Measurements from ENCODE around the gene TMEM184A. TPM values are rescaled to one million over a fixed set of nuclear protein-coding genes. Genes with fewer than 3 reads are reported as not detected.

TMEM184A gene
- total and polyA plus RNA-seq, 2 experiments from 2014 or later = 0.18 to 0.66 TPM

DNA sequence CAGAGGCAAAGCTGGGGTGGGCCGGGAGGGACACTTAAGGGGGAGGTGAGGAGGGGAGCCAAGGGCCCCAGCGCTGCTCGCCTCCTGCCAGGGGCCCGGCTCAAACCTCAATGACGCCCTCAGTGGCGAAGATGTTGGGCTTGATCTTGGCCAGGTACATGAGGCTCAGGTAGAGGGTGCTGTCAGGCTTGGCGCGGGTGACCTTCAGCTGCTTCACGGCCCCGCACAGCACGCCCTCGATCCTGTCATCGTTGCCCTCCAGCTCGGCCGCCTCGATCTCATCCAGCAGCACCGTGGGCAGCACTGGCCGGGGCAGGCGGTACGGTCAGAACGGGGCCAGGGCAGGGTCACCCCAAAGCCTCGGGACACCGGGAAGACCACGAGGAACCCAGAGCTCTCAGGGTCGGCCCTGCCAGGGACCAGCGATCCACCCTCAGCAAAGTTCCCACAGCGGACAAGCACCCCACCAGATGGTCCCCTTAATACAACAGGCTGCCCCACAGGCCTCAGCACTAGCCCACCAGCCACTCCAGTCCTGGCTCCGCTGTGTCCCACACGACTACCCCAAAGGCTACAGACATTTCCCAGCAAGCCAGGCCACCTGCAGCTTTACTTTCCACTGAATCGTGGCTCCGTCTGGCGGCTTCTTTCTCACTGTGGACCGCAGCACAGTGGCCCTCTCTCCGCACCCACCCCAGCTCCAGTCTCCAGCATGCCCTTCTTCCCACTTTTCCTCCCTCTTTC lies 55.8 kb downstream of the TMEM184A start (continued):
- TF ChIP-seq, protein P1, sequence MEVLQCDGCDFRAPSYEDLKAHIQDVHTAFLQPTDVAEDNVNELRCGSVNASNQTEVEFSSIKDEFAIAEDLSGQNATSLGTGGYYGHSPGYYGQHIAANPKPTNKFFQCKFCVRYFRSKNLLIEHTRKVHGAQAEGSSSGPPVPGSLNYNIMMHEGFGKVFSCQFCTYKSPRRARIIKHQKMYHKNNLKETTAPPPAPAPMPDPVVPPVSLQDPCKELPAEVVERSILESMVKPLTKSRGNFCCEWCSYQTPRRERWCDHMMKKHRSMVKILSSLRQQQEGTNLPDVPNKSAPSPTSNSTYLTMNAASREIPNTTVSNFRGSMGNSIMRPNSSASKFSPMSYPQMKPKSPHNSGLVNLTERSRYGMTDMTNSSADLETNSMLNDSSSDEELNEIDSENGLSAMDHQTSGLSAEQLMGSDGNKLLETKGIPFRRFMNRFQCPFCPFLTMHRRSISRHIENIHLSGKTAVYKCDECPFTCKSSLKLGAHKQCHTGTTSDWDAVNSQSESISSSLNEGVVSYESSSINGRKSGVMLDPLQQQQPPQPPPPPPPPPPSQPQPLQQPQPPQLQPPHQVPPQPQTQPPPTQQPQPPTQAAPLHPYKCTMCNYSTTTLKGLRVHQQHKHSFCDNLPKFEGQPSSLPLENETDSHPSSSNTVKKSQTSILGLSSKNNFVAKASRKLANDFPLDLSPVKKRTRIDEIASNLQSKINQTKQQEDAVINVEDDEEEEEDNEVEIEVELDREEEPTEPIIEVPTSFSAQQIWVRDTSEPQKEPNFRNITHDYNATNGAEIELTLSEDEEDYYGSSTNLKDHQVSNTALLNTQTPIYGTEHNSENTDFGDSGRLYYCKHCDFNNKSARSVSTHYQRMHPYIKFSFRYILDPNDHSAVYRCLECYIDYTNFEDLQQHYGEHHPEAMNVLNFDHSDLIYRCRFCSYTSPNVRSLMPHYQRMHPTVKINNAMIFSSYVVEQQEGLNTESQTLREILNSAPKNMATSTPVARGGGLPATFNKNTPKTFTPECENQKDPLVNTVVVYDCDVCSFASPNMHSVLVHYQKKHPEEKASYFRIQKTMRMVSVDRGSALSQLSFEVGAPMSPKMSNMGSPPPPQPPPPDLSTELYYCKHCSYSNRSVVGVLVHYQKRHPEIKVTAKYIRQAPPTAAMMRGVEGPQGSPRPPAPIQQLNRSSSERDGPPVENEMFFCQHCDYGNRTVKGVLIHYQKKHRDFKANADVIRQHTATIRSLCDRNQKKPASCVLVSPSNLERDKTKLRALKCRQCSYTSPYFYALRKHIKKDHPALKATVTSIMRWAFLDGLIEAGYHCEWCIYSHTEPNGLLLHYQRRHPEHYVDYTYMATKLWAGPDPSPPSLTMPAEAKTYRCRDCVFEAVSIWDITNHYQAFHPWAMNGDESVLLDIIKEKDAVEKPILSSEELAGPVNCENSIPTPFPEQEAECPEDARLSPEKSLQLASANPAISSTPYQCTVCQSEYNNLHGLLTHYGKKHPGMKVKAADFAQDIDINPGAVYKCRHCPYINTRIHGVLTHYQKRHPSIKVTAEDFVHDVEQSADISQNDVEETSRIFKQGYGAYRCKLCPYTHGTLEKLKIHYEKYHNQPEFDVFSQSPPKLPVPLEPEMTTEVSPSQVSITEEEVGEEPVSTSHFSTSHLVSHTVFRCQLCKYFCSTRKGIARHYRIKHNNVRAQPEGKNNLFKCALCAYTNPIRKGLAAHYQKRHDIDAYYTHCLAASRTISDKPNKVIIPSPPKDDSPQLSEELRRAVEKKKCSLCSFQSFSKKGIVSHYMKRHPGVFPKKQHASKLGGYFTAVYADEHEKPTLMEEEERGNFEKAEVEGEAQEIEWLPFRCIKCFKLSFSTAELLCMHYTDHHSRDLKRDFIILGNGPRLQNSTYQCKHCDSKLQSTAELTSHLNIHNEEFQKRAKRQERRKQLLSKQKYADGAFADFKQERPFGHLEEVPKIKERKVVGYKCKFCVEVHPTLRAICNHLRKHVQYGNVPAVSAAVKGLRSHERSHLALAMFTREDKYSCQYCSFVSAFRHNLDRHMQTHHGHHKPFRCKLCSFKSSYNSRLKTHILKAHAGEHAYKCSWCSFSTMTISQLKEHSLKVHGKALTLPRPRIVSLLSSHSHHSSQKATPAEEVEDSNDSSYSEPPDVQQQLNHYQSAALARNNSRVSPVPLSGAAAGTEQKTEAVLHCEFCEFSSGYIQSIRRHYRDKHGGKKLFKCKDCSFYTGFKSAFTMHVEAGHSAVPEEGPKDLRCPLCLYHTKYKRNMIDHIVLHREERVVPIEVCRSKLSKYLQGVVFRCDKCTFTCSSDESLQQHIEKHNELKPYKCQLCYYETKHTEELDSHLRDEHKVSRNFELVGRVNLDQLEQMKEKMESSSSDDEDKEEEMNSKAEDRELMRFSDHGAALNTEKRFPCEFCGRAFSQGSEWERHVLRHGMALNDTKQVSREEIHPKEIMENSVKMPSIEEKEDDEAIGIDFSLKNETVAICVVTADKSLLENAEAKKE (CRISPR knock-in tag; IDR thresholded peaks at IDR 0.05) = no peak
- TF ChIP-seq NANOG (IDR thresholded peaks at IDR 0.05; ENCODE audit: borderline replicate concordance) = no peak

DNA sequence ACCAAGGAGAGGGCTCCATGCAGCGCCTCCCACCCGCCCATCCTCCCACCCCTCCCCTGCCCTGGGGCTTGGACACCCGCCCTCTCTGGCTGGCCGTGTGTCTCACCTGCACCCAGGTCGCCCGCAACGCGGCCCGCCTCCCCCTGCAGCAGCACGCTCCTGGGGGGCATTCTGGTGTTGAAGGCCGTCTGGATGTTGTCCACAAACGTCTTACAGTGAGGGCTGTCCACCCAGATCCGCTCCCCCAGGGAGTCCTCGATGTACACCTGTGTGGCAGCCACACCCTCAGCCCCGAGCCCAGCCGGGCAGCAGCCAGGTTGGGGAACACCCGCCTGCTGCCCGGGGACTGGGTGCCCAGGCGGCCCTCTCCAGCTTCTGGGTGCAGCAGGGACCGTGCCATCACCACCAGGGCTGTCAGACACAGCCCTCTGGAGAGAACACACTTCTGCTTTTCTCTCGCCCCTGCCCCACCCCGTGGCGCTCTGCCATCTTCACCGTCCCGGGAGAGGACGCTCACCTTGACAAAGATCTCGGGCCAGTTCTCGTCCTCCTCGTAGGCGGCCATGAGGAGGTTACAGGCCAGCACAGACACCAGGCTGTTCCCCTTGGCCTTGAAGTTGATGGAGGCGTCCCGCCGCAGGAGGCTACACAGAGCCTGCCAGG lies 56.5 kb downstream of the TMEM184A start:
- peaks cover 8% of the 10 kb centered on the region; the same call in 1 of the 2 replicates for H3K36me3 ChIP-seq (ENCODE audit: insufficient read depth)
- peaks cover 48% of the 10 kb centered on the region for H3K36me3 Mint-ChIP-seq (ENCODE audit: low read depth)
- no peak for TF ChIP-seq EZH2phosphoT487 (IDR thresholded peaks at IDR 0.05; ENCODE audit: unreplicated experiment)
- no peak for TF ChIP-seq EZH2 (IDR thresholded peaks at IDR 0.05; ENCODE audit: low read depth, unreplicated experiment)
- TF ChIP-seq, protein P2, sequence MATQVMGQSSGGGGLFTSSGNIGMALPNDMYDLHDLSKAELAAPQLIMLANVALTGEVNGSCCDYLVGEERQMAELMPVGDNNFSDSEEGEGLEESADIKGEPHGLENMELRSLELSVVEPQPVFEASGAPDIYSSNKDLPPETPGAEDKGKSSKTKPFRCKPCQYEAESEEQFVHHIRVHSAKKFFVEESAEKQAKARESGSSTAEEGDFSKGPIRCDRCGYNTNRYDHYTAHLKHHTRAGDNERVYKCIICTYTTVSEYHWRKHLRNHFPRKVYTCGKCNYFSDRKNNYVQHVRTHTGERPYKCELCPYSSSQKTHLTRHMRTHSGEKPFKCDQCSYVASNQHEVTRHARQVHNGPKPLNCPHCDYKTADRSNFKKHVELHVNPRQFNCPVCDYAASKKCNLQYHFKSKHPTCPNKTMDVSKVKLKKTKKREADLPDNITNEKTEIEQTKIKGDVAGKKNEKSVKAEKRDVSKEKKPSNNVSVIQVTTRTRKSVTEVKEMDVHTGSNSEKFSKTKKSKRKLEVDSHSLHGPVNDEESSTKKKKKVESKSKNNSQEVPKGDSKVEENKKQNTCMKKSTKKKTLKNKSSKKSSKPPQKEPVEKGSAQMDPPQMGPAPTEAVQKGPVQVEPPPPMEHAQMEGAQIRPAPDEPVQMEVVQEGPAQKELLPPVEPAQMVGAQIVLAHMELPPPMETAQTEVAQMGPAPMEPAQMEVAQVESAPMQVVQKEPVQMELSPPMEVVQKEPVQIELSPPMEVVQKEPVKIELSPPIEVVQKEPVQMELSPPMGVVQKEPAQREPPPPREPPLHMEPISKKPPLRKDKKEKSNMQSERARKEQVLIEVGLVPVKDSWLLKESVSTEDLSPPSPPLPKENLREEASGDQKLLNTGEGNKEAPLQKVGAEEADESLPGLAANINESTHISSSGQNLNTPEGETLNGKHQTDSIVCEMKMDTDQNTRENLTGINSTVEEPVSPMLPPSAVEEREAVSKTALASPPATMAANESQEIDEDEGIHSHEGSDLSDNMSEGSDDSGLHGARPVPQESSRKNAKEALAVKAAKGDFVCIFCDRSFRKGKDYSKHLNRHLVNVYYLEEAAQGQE (IDR thresholded peaks at IDR 0.05; ENCODE audit: unreplicated experiment) = no peak

More for the DNA sequence above, 56.5 kb downstream of the TMEM184A start:
- Histone ChIP-seq H3F3A (replicated peaks; ENCODE audit: low read depth) (no peaks in the 10 kb centered on the region), H3K9me2 (ENCODE audit: insufficient read depth) (no peaks in the 10 kb centered on the region), H3K27me3 (ENCODE audit: insufficient read depth) (no peaks in the 10 kb centered on the region), H3K27ac (ENCODE audit: low read depth) (no peak overlapping the region), H3K4me1 (ENCODE audit: insufficient read depth) (no peaks in the 10 kb centered on the region; the same call in 1 of the 2 replicates), H3K4me3 (no peak overlapping the region), H4K20me1 (replicated peaks; ENCODE audit: insufficient read depth) (peaks cover 4% of the 10 kb centered on the region; the same call in 1 of the 2 replicates), H3K4me2 (no peak overlapping the region), H2AFZ (no peak overlapping the region), H3K79me2 (replicated peaks; ENCODE audit: insufficient read depth) (peaks cover 35% of the 10 kb centered on the region)
- H3K4me1 Mint-ChIP-seq = peaks cover 9% of the 10 kb centered on the region
- no peak overlapping the region for H3K27ac Mint-ChIP-seq
- DNase-seq (ENCODE audit: low spot score) = no peak
- no peak overlapping the region for H3K4me3 Mint-ChIP-seq
- no peaks in the 10 kb centered on the region for H3K9me3 Mint-ChIP-seq
- H3K27me3 Mint-ChIP-seq (ENCODE audit: insufficient read depth, low read depth, poor library complexity) = peaks cover 7% of the 10 kb centered on the region
- ATAC-seq = no peak
